K562 (cell line): Measurements from ENCODE around the gene FFAR1. TPM values are rescaled to one million over a fixed set of nuclear protein-coding genes. Genes with fewer than 3 reads are reported as not detected.

Source experiments
- ATAC-seq: fragments of 200-7000 bp; cut with Tn5 transposase; 3 replicates; pipeline ENCODE4 v1.9.1; 2020; ENCODE audit warnings: moderate library complexity
- BruUV-seq: library from RNA; stranded (reverse); fragments of 400-500 nt; replicated peaks from 2 replicates; lab custom pipeline; 2021; lab: Mats Ljungman, UMichigan
- CTCF ChIA-PET: fragments of 300-600 bp; formaldehyde crosslinking; extraction: SDS; loops from one replicate; lab custom pipeline; 2021; ENCODE audit warnings: low intra/inter-chr PET ratio; lab: Yijun Ruan, JAX
- POLR2A ChIA-PET: fragments of 300-600, 350-650 bp; sonication (Branson Sonifier 250); formaldehyde crosslinking; extraction: SDS; loops from one replicate; lab custom pipeline; 2021; ENCODE audit warnings: antibody characterized with exemption, inconsistent platforms; lab: Yijun Ruan, JAX
- DNase-seq, 4 experiments: peaks; one replicate each; pipeline versions ENCODE4 v3.0.0 to v3.0.0-alpha.2; 2011 to 2018; ENCODE audit warnings: low spot score in 3 of 4, mixed read lengths in 3 of 4; ENCODE audit errors: extremely low read depth in 1 of 4
- FAIRE-seq: peaks from 2 replicates; lab custom pipeline; 2011; peaks lifted over from hg19 to GRCh38; lab: Jason Lieb, UNC
- H2AFZ ChIP-seq: 2 replicates; pipeline ENCODE4 v1.6.0; 2011; ENCODE audit warnings: low read depth, low read length, control low read depth, inconsistent platforms
- H3K27ac ChIP-seq: fragments of 200-600 bp; 3 replicates; pipeline ENCODE4 v1.8.0; 2011; ENCODE audit warnings: low read depth, mild to moderate bottlenecking, control low read depth, inconsistent platforms, low read length, moderate library complexity, mixed read lengths; ENCODE audit errors: extremely low read depth
- H3K27me3 ChIP-seq, 2 experiments: fragments of 300-600 bp in 1 of 2; 2 replicates in 1 of 2; 3 replicates in 1 of 2; pipeline versions ENCODE4 v1.6.0 to v1.8.0; 2011; ENCODE audit warnings: inconsistent platforms in 2 of 2, low read length in 2 of 2, mild to moderate bottlenecking in 1 of 2, mixed read lengths in 1 of 2, moderate library complexity in 1 of 2; ENCODE audit not compliant: control insufficient read depth in 2 of 2, insufficient read depth in 2 of 2
- H3K36me3 ChIP-seq: fragments of 300-600 bp; 3 replicates; pipeline ENCODE4 v1.8.0; 2011; ENCODE audit warnings: mild to moderate bottlenecking, low read length, inconsistent platforms; ENCODE audit not compliant: control insufficient read depth, insufficient read depth
- H3K4me1 ChIP-seq, 2 experiments: fragments of 200-600 bp in 1 of 2; replicated peaks in 1 of 2; 2 replicates in 1 of 2; 3 replicates in 1 of 2; pipeline versions ENCODE4 v1.5.1 to v1.8.0; 2011; ENCODE audit warnings: inconsistent platforms in 2 of 2, low read length in 2 of 2, mild to moderate bottlenecking in 1 of 2, mixed read lengths in 1 of 2, moderate library complexity in 1 of 2; ENCODE audit not compliant: control insufficient read depth in 2 of 2, insufficient read depth in 2 of 2
- H3K4me2 ChIP-seq: 2 replicates; pipeline ENCODE4 v1.6.1; 2011; ENCODE audit warnings: low read length, control low read depth, inconsistent platforms, mixed read lengths; ENCODE audit not compliant: insufficient read depth
- H3K4me3 ChIP-seq: fragments of 200-600 bp; sonication (generic), shearing (Covaris generic); 2 replicates; pipeline ENCODE4 v1.5.1; 2016; ENCODE audit warnings: control low read depth, inconsistent platforms
- H3K79me2 ChIP-seq: fragments of 200-600 bp; 3 replicates; pipeline ENCODE4 v1.8.0; 2011; ENCODE audit warnings: low read length, inconsistent platforms; ENCODE audit not compliant: control insufficient read depth, insufficient read depth
- H3K9ac ChIP-seq, 2 experiments: 2 replicates each; pipeline versions ENCODE4 v1.6.0 to v1.6.1; 2011; ENCODE audit warnings: low read depth in 2 of 2, low read length in 2 of 2, control low read depth in 1 of 2, inconsistent platforms in 1 of 2, mild to moderate bottlenecking in 1 of 2, mixed read lengths in 1 of 2; ENCODE audit not compliant: insufficient read depth in 1 of 2
- H3K9me1 ChIP-seq: one replicate; pipeline ENCODE4 v1.6.0; 2011; ENCODE audit warnings: inconsistent platforms, mild to moderate bottlenecking, low read length, moderate library complexity; ENCODE audit not compliant: control insufficient read depth, insufficient read depth
- H3K9me3 ChIP-seq: replicated peaks from 2 replicates; pipeline ENCODE4 v1.5.1; 2011; ENCODE audit warnings: low read depth, low read length, inconsistent platforms; ENCODE audit not compliant: control insufficient read depth, insufficient read depth
- H4K20me1 ChIP-seq: replicated peaks from 2 replicates; pipeline ENCODE4 v1.6.1; 2011; ENCODE audit warnings: low read length, inconsistent platforms, mixed read lengths; ENCODE audit not compliant: control insufficient read depth, insufficient read depth
- ARNT ChIP-seq, 2 experiments: fragments of 450-650 bp; IDR thresholded peaks; 2 replicates each; pipeline ENCODE4 v1.6.1; 2016; ENCODE audit warnings: mild to moderate bottlenecking in 1 of 2
- DDX20 ChIP-seq: fragments of 450-650 bp; IDR thresholded peaks from 2 replicates; pipeline ENCODE4 v1.6.1; 2016; ENCODE audit warnings: missing genetic modification characterization, low read depth, mild to moderate bottlenecking, missing compliant biosample characterization, moderate library complexity
- E2F1 ChIP-seq: sonication (generic); formaldehyde crosslinking; IDR thresholded peaks from 2 replicates; pipeline ENCODE4 v1.8.1; 2023; ENCODE audit warnings: mild to moderate bottlenecking, missing genetic modification reagents, moderate library complexity
- FOXJ3 ChIP-seq: sonication (generic); formaldehyde crosslinking; IDR thresholded peaks from 2 replicates; pipeline ENCODE4 v1.4.0; 2020; ENCODE audit warnings: mild to moderate bottlenecking, missing genetic modification reagents
- NCOR1 ChIP-seq: fragments of 450-650 bp; IDR thresholded peaks from 2 replicates; pipeline ENCODE4 v1.6.1; 2016; ENCODE audit warnings: mild to moderate bottlenecking, moderate library complexity
- RNF219 ChIP-seq: fragments of 250-450 bp; sonication (Bioruptor Pico); IDR thresholded peaks from 2 replicates; pipeline ENCODE4 v1.5.0; 2022; ENCODE audit warnings: mild to moderate bottlenecking
- U2AF2 ChIP-seq: fragments of 200-400 bp; formaldehyde crosslinking; optimal IDR thresholded peaks from 2 replicates; pipeline ENCODE3; 2017; ENCODE audit warnings: low read depth, mild to moderate bottlenecking, low read length
- ZNF140 ChIP-seq: fragments of 250-450 bp; sonication (Bioruptor Pico); IDR thresholded peaks from 2 replicates; pipeline ENCODE4 v1.8.0; 2021; ENCODE audit warnings: moderate library complexity, mild to moderate bottlenecking, inconsistent platforms
- ZNF24 ChIP-seq: fragments of 450-650 bp; IDR thresholded peaks from 2 replicates; pipeline ENCODE4 v1.6.1; 2016
- ZNF316 ChIP-seq: fragments of 450-650 bp; IDR thresholded peaks from 2 replicates; pipeline ENCODE4 v1.6.1; 2016
- ZNF507 ChIP-seq: conservative IDR thresholded peaks from 2 replicates; pipeline ENCODE4 v1.6.1; 2017; ENCODE audit warnings: missing genetic modification characterization, missing compliant biosample characterization
- WGBS: fragments of 100-300 bp; shearing (Covaris generic); methylation state at CpG from one replicate; pipeline ENCODE4 v1.1.6; 2016; ENCODE audit warnings: low coverage, mixed read lengths; ENCODE audit not compliant: insufficient coverage; ENCODE audit errors: missing lambda C conversion rate; 5-methylcytosine and 5-hydroxymethylcytosine counted together
- in situ Hi-C: fragments of 300-500 bp; cut with MboI; formaldehyde crosslinking; loops from 4 replicates; pipeline ENCODE4 v1.15.0; 2018; ENCODE audit warnings: inconsistent platforms, mixed read lengths
- intact Hi-C: fragments of 100-400 bp; cut with micrococcal nuclease; formaldehyde crosslinking; loops from 2 replicates; pipeline ENCODE4 v1.14.2; 2022
- polyA plus RNA-seq, 8 experiments: library from polyadenylated mRNA; depleted of rRNA in 4 of 8; stranded (reverse) in 5 of 8; unstranded in 3 of 8; fragments of >200 nt; fragmentation: Nextera tagmentation in 2 of 8; fragmentation: Illumina TruSeq in 1 of 8; extraction: Ambion mirVana in 2 of 8; extraction: Trizol in 1 of 8; gene quantifications; 2 replicates each; pipeline versions ENCODE4 v1.2.1 to v1.2.3, GENCODE V29; 2011 to 2014; ENCODE audit warnings: inconsistent platforms in 1 of 8, missing spikeins in 1 of 8
- total RNA-seq, 7 experiments: library from RNA; depleted of rRNA in 6 of 7; stranded (reverse); fragments of >200 nt in 6 of 7; fragmentation: Illumina TruSeq in 2 of 7; extraction: Trizol in 2 of 7; gene quantifications; 2 replicates each; pipeline versions ENCODE4 v1.2.1 to v1.2.3, GENCODE V29; 2011 to 2021; ENCODE audit warnings: low replicate concordance in 1 of 7
- TF ChIP-seq, protein P1 (sequence below): sonication (generic); formaldehyde crosslinking; IDR thresholded peaks from 2 replicates; pipeline ENCODE4 v1.8.1; 2023; ENCODE audit warnings: mild to moderate bottlenecking, missing genetic modification reagents

The FFAR1 gene
- total and polyA plus RNA-seq, 9 of the 15 experiments (the other 6 are each of a cell fraction or from before 2014, with no cell fraction given): not detected

GRCh38 chr19:35331551-35332214 is 16.0 kb upstream of the FFAR1 start:
- ChIA-PET CTCF (no interaction called here), POLR2A (no interaction called here)
- H3K4me1 ChIP-seq: peaks cover 2 to 8% of the 10 kb centered on the region in 2 experiments; a peak in 4 of 5 replicates
- no peaks in the 10 kb centered on the region for H3K27me3 ChIP-seq
- intact Hi-C loops: no loop called here
- no TSS peak for BruUV-seq
- H3K4me3 ChIP-seq: no peak overlapping the region
- H3K79me2 ChIP-seq: no peaks in the 10 kb centered on the region
- WGBS: 38% methylated on average over 11 of the region's 14 CpGs
- H3K27ac ChIP-seq: no peak overlapping the region
- no peak overlapping the region for H3K4me2 ChIP-seq
- H4K20me1 ChIP-seq: no peaks in the 10 kb centered on the region
- no peak for FAIRE-seq
- H3K36me3 ChIP-seq: no peaks in the 10 kb centered on the region
- ATAC-seq: no peak
- H3K9me3 ChIP-seq: no peaks in the 10 kb centered on the region
- in situ Hi-C loops: loop anchor here (10.0 kb wide), 1 partner anchor 57 kb away; no protein-coding TSS in a partner anchor
- peak in 1 of 4 experiments; percentile 3 for DNase-seq
- H2AFZ ChIP-seq: no peak overlapping the region
- no peak overlapping the region for H3K9ac ChIP-seq
- no peaks in the 10 kb centered on the region for H3K9me1 ChIP-seq
- TF ChIP-seq DDX20 (tag) (no peak), ARNT (IDR thresholded peaks at IDR 0.05) (no peak), ZNF507 (no peak), U2AF2 (no peak), ZNF24 (no peak), E2F1 (CRISPR knock-in tag) (no peak), RNF219 (CRISPR knock-in tag) (no peak), NCOR1 (no peak), ZNF316 (no peak), ZNF140 (CRISPR knock-in tag) (no peak), FOXJ3 (CRISPR knock-in tag) (no peak)
- TF ChIP-seq, protein P1, sequence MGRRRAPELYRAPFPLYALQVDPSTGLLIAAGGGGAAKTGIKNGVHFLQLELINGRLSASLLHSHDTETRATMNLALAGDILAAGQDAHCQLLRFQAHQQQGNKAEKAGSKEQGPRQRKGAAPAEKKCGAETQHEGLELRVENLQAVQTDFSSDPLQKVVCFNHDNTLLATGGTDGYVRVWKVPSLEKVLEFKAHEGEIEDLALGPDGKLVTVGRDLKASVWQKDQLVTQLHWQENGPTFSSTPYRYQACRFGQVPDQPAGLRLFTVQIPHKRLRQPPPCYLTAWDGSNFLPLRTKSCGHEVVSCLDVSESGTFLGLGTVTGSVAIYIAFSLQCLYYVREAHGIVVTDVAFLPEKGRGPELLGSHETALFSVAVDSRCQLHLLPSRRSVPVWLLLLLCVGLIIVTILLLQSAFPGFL (CRISPR knock-in tag): no peak
